ENCODE measurements around the gene SFT2D3. TPM values are rescaled to one million over a fixed set of nuclear protein-coding genes. Genes with fewer than 3 reads are reported as not detected.

Gene SFT2D3
- total RNA-seq (ENCODE audit: low replicate concordance) = 10.7 and 12.5 TPM in 2 replicates
- long read RNA-seq = 0 reads

GRCh38 chr2:127701193-127701650 lies at the start of gene SFT2D3:
TSS of gene SFT2D3 (plus strand) at chr2:127701497. CDS start at chr2:127701529, 32 bp downstream.
- Mint-ChIP-seq H3K9me3 (no peaks in the 10 kb centered on the region), H3K27ac (peak within 1 kb of the TSS; percentile 99), H3K36me3 (peaks cover 17% of the 10 kb centered on the region), H3K27me3 (no peaks in the 10 kb centered on the region), H3K4me3 (peak within 1 kb of the TSS; percentile 96), H3K4me1 (ENCODE audit: unreplicated experiment) (peaks cover 24% of the 10 kb centered on the region)
- DNase-seq (ENCODE audit: extremely low spot score, unreplicated experiment) = peak; percentile 93
- TF ChIP-seq CTCF (conservative IDR thresholded peaks at IDR 0.05) = peak; percentile 29

- no peak overlapping the region for H3K27ac Mint-ChIP-seq
- no peak for TF ChIP-seq CTCF (conservative IDR thresholded peaks at IDR 0.05)
These were observed 49.2 kb upstream of the SFT2D3 start for GRCh38 chr2:127651971-127652550.

GRCh38 chr2:127652786-127653357 lies 48.4 kb upstream of the SFT2D3 start:
- Mint-ChIP-seq H3K36me3 (no peaks in the 10 kb centered on the region), H3K27me3 (peaks cover 3% of the 10 kb centered on the region), H3K4me1 (ENCODE audit: unreplicated experiment) (peaks cover 12% of the 10 kb centered on the region), H3K9me3 (no peaks in the 10 kb centered on the region), H3K4me3 (no peak overlapping the region), H3K27ac (no peak overlapping the region)
- no peak for DNase-seq (ENCODE audit: extremely low spot score, unreplicated experiment)
- TF ChIP-seq CTCF (conservative IDR thresholded peaks at IDR 0.05) = no peak

More at GRCh38 chr2:127651971-127652550, 49.2 kb upstream of the SFT2D3 start:
- Mint-ChIP-seq H3K27me3 (peaks cover 3% of the 10 kb centered on the region), H3K9me3 (no peaks in the 10 kb centered on the region), H3K4me1 (ENCODE audit: unreplicated experiment) (peaks cover 14% of the 10 kb centered on the region), H3K4me3 (no peak overlapping the region), H3K36me3 (no peaks in the 10 kb centered on the region)
- no peak for DNase-seq (ENCODE audit: extremely low spot score, unreplicated experiment)

GRCh38 chr2:127653421-127654083 lies 47.7 kb upstream of the SFT2D3 start:
- Mint-ChIP-seq H3K36me3 (no peaks in the 10 kb centered on the region), H3K9me3 (no peaks in the 10 kb centered on the region), H3K4me1 (ENCODE audit: unreplicated experiment) (peaks cover 9% of the 10 kb centered on the region), H3K27ac (no peak overlapping the region), H3K27me3 (peaks cover 3% of the 10 kb centered on the region), H3K4me3 (no peak overlapping the region)
- TF ChIP-seq CTCF (conservative IDR thresholded peaks at IDR 0.05) = no peak
- DNase-seq (ENCODE audit: extremely low spot score, unreplicated experiment) = no peak

GRCh38 chr2:127654084-127654837 lies 47.0 kb upstream of the SFT2D3 start:
- H3K4me1 Mint-ChIP-seq (ENCODE audit: unreplicated experiment) = peaks cover 9% of the 10 kb centered on the region
- H3K27me3 Mint-ChIP-seq = peaks cover 3% of the 10 kb centered on the region
- H3K4me3 Mint-ChIP-seq = no peak overlapping the region
- DNase-seq (ENCODE audit: extremely low spot score, unreplicated experiment) = no peak
- no peak overlapping the region for H3K27ac Mint-ChIP-seq
- no peaks in the 10 kb centered on the region for H3K36me3 Mint-ChIP-seq
- no peak for TF ChIP-seq CTCF (conservative IDR thresholded peaks at IDR 0.05)
- H3K9me3 Mint-ChIP-seq = no peaks in the 10 kb centered on the region

Data from type B pancreatic cell (in vitro differentiated cells).